K562 (cell line): ENCODE data around the gene KIFC3. TPM values are rescaled to one million over a fixed set of nuclear protein-coding genes. Genes with fewer than 3 reads are reported as not detected.

Experiments
- ADNP ChIP-seq: fragments of 200-800 bp; sonication (Bioruptor generic); IDR thresholded peaks from 2 replicates; pipeline ENCODE4 v1.6.1; 2016; ENCODE audit warnings: missing genetic modification characterization, missing compliant biosample characterization
- BCOR ChIP-seq: fragments of 450-650 bp; IDR thresholded peaks from 2 replicates; pipeline ENCODE4 v1.6.1; 2016
- BRD9 ChIP-seq: fragments of 450-650 bp; IDR thresholded peaks from 2 replicates; pipeline ENCODE4 v1.6.1; 2018; ENCODE audit warnings: low read depth; ENCODE audit not compliant: partially characterized antibody
- CBFA2T3 ChIP-seq: fragments of 450-650 bp; IDR thresholded peaks from 2 replicates; pipeline ENCODE4 v1.6.1; 2017
- CBX3 ChIP-seq, 2 experiments: IDR thresholded peaks; 1 replicate in 1 of 2; 2 replicates in 1 of 2; pipeline ENCODE4 v1.6.1; 2012; ENCODE audit warnings: inconsistent platforms in 2 of 2, low read length in 2 of 2, borderline replicate concordance in 1 of 2, control low read depth in 1 of 2
- DPF2 ChIP-seq: fragments of 450-650 bp; IDR thresholded peaks from 2 replicates; pipeline ENCODE4 v1.6.1; 2016
- GTF2F1 ChIP-seq: IDR thresholded peaks from 2 replicates; pipeline ENCODE4 v1.6.1; 2011; ENCODE audit warnings: low read depth, low read length, improper control_type of control experiment
- MAZ ChIP-seq, 2 experiments: fragments of 450-650 bp in 1 of 2; sonication (generic) in 1 of 2; formaldehyde crosslinking; IDR thresholded peaks in 1 of 2; conservative IDR thresholded peaks in 1 of 2; 2 replicates each; pipeline versions ENCODE4 v1.4.0 to v1.5.0; 2020; ENCODE audit warnings: mild to moderate bottlenecking in 1 of 2, missing genetic modification reagents in 1 of 2
- MCM3 ChIP-seq: fragments of 450-650 bp; IDR thresholded peaks from 2 replicates; pipeline ENCODE4 v1.6.1; 2016
- NELFE ChIP-seq: IDR thresholded peaks from 2 replicates; pipeline ENCODE4 v1.6.1; 2011; ENCODE audit warnings: mild to moderate bottlenecking; ENCODE audit not compliant: insufficient read depth, insufficient read length
- NR2C1 ChIP-seq, 2 experiments: fragments of 450-650 bp; IDR thresholded peaks; 2 replicates each; pipeline ENCODE4 v1.6.1; 2017; ENCODE audit warnings: mild to moderate bottlenecking in 2 of 2, antibody characterized with exemption in 1 of 2, inconsistent platforms in 1 of 2, missing compliant biosample characterization in 1 of 2, missing genetic modification characterization in 1 of 2
- RBM25 ChIP-seq: fragments of 200-400 bp; formaldehyde crosslinking; IDR thresholded peaks from 2 replicates; pipeline ENCODE4 v1.6.1; 2018; ENCODE audit warnings: low read length, low read depth, moderate library complexity; ENCODE audit not compliant: severe bottlenecking
- ZNF699 ChIP-seq: fragments of 250-450 bp; sonication (Bioruptor Pico); IDR thresholded peaks from 2 replicates; pipeline ENCODE4 v1.8.0; 2021; ENCODE audit warnings: mild to moderate bottlenecking, moderate library complexity; ENCODE audit not compliant: insufficient replicate concordance
- polyA plus RNA-seq, 8 experiments: library from polyadenylated mRNA; depleted of rRNA in 4 of 8; stranded (reverse) in 5 of 8; unstranded in 3 of 8; fragments of >200 nt; fragmentation: Nextera tagmentation in 2 of 8; fragmentation: Illumina TruSeq in 1 of 8; extraction: Ambion mirVana in 2 of 8; extraction: Trizol in 1 of 8; gene quantifications; 2 replicates each; pipeline versions ENCODE4 v1.2.1 to v1.2.3, GENCODE V29; 2011 to 2014; ENCODE audit warnings: inconsistent platforms in 1 of 8, missing spikeins in 1 of 8
- total RNA-seq, 7 experiments: library from RNA; depleted of rRNA in 6 of 7; stranded (reverse); fragments of >200 nt in 6 of 7; fragmentation: Illumina TruSeq in 2 of 7; extraction: Trizol in 2 of 7; gene quantifications; 2 replicates each; pipeline versions ENCODE4 v1.2.1 to v1.2.3, GENCODE V29; 2011 to 2021; ENCODE audit warnings: low replicate concordance in 1 of 7
- TF ChIP-seq, protein P1 (sequence below): fragments of 450-650 bp; IDR thresholded peaks from 2 replicates; pipeline ENCODE4 v1.6.1; 2017; ENCODE audit warnings: antibody characterized with exemption, mild to moderate bottlenecking
- TF ChIP-seq, protein P2 (sequence below): sonication (generic); formaldehyde crosslinking; IDR thresholded peaks from 2 replicates; pipeline ENCODE4 v1.8.0; 2022; ENCODE audit warnings: missing genetic modification reagents, mild to moderate bottlenecking, moderate library complexity, borderline replicate concordance
- TF ChIP-seq, protein P3 (sequence below), 3 experiments: fragments of 200-800 bp in 1 of 3; sonication (Bioruptor generic) in 1 of 3; sonication (generic) in 1 of 3; formaldehyde crosslinking in 1 of 3; IDR thresholded peaks; 2 replicates each; pipeline versions ENCODE4 v1.6.1 to v1.8.0; 2016 to 2022; ENCODE audit warnings: mild to moderate bottlenecking in 2 of 3, missing compliant biosample characterization in 2 of 3, missing genetic modification characterization in 2 of 3, missing genetic modification reagents in 1 of 3
- TF ChIP-seq, protein P4 (sequence below): fragments of 250-450 bp; sonication (Bioruptor Pico); IDR thresholded peaks from 2 replicates; pipeline ENCODE4 v1.4.0; 2020; ENCODE audit warnings: borderline replicate concordance
- TF ChIP-seq, protein P5 (sequence below): conservative IDR thresholded peaks from 2 replicates; pipeline ENCODE4 v1.6.1; 2011; ENCODE audit warnings: low read depth, mild to moderate bottlenecking, low read length; ENCODE audit not compliant: control insufficient read depth

KIFC3 gene
- total and polyA plus RNA-seq, 9 of the 15 experiments (the other 6 are each of a cell fraction or from before 2014, with no cell fraction given) = 0.23 to 105 (median 26.2) TPM

DNA sequence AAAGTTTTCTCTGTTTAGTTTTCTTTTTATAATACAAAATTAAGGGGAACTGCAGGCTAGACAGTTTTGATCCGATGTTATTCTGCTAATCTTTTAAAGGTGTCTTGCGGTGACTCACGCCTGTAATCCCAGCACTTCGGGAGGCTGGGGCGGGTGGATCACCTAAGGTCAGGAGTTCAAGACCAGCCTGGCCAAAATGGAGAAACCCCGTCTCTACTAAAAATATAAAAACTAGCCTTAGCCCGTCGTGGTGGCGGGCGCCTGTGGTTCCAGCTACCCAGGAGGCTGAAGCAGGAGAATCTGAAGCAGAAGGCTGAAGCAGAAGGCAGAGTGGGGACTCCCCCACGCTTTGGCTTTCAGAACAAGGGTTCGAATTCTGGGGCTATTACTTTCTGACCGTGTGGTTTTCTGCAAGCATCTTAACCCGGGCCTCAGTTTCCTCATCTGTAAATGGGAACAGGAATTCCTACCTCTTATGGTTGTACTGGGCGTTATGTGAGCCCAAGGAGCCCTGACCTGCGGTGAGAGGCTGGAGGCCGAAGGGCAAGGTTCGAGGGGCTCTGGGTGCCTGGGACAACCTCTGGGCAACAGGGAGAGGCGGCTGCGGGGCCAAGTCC lies 67.9 kb downstream of the KIFC3 start (continued):
- TF ChIP-seq, protein P1, sequence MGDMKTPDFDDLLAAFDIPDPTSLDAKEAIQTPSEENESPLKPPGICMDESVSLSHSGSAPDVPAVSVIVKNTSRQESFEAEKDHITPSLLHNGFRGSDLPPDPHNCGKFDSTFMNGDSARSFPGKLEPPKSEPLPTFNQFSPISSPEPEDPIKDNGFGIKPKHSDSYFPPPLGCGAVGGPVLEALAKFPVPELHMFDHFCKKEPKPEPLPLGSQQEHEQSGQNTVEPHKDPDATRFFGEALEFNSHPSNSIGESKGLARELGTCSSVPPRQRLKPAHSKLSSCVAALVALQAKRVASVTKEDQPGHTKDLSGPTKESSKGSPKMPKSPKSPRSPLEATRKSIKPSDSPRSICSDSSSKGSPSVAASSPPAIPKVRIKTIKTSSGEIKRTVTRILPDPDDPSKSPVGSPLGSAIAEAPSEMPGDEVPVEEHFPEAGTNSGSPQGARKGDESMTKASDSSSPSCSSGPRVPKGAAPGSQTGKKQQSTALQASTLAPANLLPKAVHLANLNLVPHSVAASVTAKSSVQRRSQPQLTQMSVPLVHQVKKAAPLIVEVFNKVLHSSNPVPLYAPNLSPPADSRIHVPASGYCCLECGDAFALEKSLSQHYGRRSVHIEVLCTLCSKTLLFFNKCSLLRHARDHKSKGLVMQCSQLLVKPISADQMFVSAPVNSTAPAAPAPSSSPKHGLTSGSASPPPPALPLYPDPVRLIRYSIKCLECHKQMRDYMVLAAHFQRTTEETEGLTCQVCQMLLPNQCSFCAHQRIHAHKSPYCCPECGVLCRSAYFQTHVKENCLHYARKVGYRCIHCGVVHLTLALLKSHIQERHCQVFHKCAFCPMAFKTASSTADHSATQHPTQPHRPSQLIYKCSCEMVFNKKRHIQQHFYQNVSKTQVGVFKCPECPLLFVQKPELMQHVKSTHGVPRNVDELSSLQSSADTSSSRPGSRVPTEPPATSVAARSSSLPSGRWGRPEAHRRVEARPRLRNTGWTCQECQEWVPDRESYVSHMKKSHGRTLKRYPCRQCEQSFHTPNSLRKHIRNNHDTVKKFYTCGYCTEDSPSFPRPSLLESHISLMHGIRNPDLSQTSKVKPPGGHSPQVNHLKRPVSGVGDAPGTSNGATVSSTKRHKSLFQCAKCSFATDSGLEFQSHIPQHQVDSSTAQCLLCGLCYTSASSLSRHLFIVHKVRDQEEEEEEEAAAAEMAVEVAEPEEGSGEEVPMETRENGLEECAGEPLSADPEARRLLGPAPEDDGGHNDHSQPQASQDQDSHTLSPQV = peak; percentile 52; the same call in 1 of the 2 replicates
- TF ChIP-seq, protein P2, sequence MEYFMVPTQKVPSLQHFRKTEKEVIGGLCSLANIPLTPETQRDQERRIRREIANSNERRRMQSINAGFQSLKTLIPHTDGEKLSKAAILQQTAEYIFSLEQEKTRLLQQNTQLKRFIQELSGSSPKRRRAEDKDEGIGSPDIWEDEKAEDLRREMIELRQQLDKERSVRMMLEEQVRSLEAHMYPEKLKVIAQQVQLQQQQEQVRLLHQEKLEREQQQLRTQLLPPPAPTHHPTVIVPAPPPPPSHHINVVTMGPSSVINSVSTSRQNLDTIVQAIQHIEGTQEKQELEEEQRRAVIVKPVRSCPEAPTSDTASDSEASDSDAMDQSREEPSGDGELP (CRISPR knock-in tag) = no peak
- TF ChIP-seq RBM25 (peak; percentile 61), GTF2F1 (no peak), DPF2 (peak; percentile 66), BRD9 (no peak), CBX3 (IDR thresholded peaks at IDR 0.05; ENCODE audit: borderline replicate concordance in 1 of 2, low read length in 2 of 2) (no peak), MCM3 (no peak), ZNF699 (CRISPR knock-in tag) (no peak), BCOR (peak; percentile 68), NR2C1 (IDR thresholded peaks at IDR 0.05) (no peak), NR2C1 (tag; IDR thresholded peaks at IDR 0.05) (peak; percentile 41; the same call in 1 of the 2 replicates), CBFA2T3 (peak; percentile 40), ADNP (peak; percentile 89), MAZ (CRISPR knock-in tag; conservative IDR thresholded peaks at IDR 0.05 in 1 of 2, IDR thresholded peaks at IDR 0.05 in 1 of 2) (peak in 1 of 2 experiments; percentile 4; a peak in 1 of 4 replicates), NELFE (no peak)
- TF ChIP-seq, protein P3, sequence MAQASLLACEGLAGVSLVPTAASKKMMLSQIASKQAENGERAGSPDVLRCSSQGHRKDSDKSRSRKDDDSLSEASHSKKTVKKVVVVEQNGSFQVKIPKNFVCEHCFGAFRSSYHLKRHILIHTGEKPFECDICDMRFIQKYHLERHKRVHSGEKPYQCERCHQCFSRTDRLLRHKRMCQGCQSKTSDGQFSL (CRISPR knock-in tag; IDR thresholded peaks at IDR 0.05) = peak; percentile 31; the same call in 1 of the 2 replicates
- TF ChIP-seq, protein P3 (tag; IDR thresholded peaks at IDR 0.05) = no peak
- TF ChIP-seq, protein P4, sequence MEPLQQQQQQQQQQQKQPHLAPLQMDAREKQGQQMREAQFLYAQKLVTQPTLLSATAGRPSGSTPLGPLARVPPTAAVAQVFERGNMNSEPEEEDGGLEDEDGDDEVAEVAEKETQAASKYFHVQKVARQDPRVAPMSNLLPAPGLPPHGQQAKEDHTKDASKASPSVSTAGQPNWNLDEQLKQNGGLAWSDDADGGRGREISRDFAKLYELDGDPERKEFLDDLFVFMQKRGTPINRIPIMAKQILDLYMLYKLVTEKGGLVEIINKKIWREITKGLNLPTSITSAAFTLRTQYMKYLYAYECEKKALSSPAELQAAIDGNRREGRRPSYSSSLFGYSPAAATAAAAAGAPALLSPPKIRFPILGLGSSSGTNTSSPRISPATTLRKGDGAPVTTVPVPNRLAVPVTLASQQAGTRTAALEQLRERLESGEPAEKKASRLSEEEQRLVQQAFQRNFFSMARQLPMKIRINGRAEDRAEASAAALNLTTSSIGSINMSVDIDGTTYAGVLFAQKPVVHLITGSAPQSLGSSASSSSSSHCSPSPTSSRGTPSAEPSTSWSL = 0 out of 2 replicates have a peak, but pooled peaks have one; percentile 8
- TF ChIP-seq, protein P5, sequence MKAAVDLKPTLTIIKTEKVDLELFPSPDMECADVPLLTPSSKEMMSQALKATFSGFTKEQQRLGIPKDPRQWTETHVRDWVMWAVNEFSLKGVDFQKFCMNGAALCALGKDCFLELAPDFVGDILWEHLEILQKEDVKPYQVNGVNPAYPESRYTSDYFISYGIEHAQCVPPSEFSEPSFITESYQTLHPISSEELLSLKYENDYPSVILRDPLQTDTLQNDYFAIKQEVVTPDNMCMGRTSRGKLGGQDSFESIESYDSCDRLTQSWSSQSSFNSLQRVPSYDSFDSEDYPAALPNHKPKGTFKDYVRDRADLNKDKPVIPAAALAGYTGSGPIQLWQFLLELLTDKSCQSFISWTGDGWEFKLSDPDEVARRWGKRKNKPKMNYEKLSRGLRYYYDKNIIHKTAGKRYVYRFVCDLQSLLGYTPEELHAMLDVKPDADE = no peak
